HEK293 (cell line): ENCODE data around the gene DDX27.

Source experiments
- FEZF1 ChIP-seq: fragments of 450-650 bp; formaldehyde crosslinking; IDR thresholded peaks from 2 replicates; pipeline ENCODE4 v1.5.1; 2016; ENCODE audit warnings: missing biosample characterization, missing genetic modification characterization
- GLI2 ChIP-seq: fragments of 450-650 bp; formaldehyde crosslinking; IDR thresholded peaks from 2 replicates; pipeline ENCODE4; 2017; ENCODE audit warnings: missing biosample characterization, missing genetic modification characterization, low read depth, borderline replicate concordance
- PRDM1 ChIP-seq: fragments of 450-650 bp; formaldehyde crosslinking; IDR thresholded peaks from 2 replicates; pipeline ENCODE4; 2016; ENCODE audit warnings: missing biosample characterization, missing genetic modification characterization
- REPIN1 ChIP-seq: fragments of 450-650 bp; formaldehyde crosslinking; IDR thresholded peaks from 2 replicates; pipeline ENCODE4 v1.5.1; 2017; ENCODE audit warnings: missing biosample characterization, missing genetic modification characterization, low read depth
- TCF7L2 ChIP-seq: IDR thresholded peaks from 2 replicates; pipeline ENCODE4 v1.6.1; 2011; ENCODE audit warnings: low read depth, mild to moderate bottlenecking, inconsistent platforms, low read length, moderate library complexity, borderline replicate concordance
- ZNF114 ChIP-seq: fragments of 450-650 bp; formaldehyde crosslinking; IDR thresholded peaks from 2 replicates; pipeline ENCODE4 v1.5.0; 2017; ENCODE audit warnings: missing biosample characterization, missing genetic modification characterization
- ZNF501 ChIP-seq: fragments of 450-650 bp; formaldehyde crosslinking; IDR thresholded peaks from 2 replicates; pipeline ENCODE4 v1.5.1; 2016; ENCODE audit warnings: missing biosample characterization, missing genetic modification characterization
- ZNF843 ChIP-seq: fragments of 450-650 bp; formaldehyde crosslinking; IDR thresholded peaks from 2 replicates; pipeline ENCODE4 v1.5.1; 2016; ENCODE audit warnings: missing biosample characterization, missing genetic modification characterization
- TF ChIP-seq, protein P1 (sequence below): fragments of 450-650 bp; formaldehyde crosslinking; IDR thresholded peaks from 2 replicates; pipeline ENCODE4 v1.5.1; 2016; ENCODE audit warnings: missing biosample characterization, missing genetic modification characterization
- TF ChIP-seq, protein P2 (sequence below): fragments of 450-650 bp; formaldehyde crosslinking; IDR thresholded peaks from 2 replicates; pipeline ENCODE4 v1.5.1; 2016; ENCODE audit warnings: missing biosample characterization, missing genetic modification characterization
- TF ChIP-seq, protein P3 (sequence below): fragments of 450-650 bp; formaldehyde crosslinking; IDR thresholded peaks from 2 replicates; pipeline ENCODE4 v1.5.1; 2017; ENCODE audit warnings: missing biosample characterization, missing genetic modification characterization

DNA sequence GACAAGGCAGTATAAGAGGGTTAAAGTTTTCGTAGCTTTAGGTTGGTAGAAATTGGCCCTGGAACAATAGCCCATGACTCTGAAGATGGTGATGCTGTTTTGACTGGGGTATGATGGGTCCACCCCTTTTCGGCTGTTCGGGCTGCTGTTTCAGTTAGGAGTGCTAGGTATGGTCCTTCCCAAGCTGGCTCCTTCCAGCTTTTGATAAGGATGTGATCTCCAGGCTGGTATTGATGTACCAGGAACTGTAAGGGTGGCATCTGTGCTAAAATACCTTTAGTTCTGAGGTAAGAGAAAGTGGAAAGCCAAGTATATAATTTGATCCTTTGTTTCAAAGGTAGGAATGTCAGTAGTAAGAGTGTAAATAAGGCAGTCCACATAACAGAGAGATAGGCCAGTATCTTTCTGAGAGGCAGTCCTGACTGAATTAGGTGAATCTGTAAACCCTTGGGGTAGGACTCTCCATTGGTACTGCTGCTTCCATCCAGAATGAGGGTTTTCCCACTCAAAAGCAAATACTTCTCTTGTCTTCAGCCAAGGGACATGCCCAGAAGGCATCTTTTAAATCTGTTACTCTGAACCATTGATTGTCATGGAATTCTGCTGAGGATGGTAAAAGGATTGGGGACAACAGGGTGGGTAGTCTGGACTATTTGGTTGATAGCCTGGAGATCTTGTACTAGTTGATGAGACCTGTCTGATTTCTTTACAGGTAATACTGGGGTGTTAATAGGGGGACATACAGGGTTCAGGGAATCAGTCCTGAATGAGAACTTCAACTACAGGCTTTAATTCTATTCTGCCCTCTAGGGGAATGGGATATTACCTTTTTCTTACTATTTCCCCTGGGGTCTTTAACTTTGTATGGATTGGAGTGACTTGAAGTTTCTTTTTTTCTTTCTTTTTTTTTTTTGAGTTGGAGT lies 64.7 kb downstream of the DDX27 start:
- no peak for TF ChIP-seq TCF7L2
- TF ChIP-seq, protein P1, sequence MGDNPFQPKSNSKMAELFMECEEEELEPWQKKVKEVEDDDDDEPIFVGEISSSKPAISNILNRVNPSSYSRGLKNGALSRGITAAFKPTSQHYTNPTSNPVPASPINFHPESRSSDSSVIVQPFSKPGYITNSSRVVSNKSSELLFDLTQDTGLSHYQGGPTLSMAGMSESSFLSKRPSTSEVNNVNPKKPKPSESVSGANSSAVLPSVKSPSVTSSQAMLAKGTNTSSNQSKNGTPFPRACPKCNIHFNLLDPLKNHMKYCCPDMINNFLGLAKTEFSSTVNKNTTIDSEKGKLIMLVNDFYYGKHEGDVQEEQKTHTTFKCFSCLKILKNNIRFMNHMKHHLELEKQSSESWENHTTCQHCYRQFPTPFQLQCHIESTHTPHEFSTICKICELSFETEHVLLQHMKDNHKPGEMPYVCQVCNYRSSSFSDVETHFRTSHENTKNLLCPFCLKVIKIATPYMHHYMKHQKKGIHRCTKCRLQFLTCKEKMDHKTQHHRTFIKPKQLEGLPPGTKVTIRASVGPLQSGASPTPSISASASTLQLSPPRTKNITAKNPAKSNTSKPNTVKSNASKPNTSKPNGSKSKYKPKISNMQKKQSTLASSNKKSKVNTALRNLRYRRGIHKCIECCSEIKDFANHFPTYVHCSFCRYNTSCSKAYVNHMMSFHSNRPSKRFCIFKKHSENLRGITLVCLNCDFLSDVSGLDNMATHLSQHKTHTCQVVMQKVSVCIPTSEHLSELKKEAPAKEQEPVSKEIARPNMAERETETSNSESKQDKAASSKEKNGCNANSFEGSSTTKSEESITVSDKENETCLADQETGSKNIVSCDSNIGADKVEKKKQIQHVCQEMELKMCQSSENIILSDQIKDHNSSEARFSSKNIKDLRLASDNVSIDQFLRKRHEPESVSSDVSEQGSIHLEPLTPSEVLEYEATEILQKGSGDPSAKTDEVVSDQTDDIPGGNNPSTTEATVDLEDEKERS (tag by site-specific recombination), result no peak
- no peak for TF ChIP-seq ZNF843 (tag by site-specific recombination)
- no peak for TF ChIP-seq REPIN1 (tag by site-specific recombination)
- TF ChIP-seq, protein P2, sequence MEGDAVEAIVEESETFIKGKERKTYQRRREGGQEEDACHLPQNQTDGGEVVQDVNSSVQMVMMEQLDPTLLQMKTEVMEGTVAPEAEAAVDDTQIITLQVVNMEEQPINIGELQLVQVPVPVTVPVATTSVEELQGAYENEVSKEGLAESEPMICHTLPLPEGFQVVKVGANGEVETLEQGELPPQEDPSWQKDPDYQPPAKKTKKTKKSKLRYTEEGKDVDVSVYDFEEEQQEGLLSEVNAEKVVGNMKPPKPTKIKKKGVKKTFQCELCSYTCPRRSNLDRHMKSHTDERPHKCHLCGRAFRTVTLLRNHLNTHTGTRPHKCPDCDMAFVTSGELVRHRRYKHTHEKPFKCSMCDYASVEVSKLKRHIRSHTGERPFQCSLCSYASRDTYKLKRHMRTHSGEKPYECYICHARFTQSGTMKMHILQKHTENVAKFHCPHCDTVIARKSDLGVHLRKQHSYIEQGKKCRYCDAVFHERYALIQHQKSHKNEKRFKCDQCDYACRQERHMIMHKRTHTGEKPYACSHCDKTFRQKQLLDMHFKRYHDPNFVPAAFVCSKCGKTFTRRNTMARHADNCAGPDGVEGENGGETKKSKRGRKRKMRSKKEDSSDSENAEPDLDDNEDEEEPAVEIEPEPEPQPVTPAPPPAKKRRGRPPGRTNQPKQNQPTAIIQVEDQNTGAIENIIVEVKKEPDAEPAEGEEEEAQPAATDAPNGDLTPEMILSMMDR (tag by site-specific recombination), result no peak
- TF ChIP-seq ZNF501 (tag by site-specific recombination), result no peak
- TF ChIP-seq FEZF1, result peak; percentile 55; the same call in 1 of the 2 replicates
- no peak for TF ChIP-seq GLI2 (tag by site-specific recombination)
- TF ChIP-seq, protein P3, sequence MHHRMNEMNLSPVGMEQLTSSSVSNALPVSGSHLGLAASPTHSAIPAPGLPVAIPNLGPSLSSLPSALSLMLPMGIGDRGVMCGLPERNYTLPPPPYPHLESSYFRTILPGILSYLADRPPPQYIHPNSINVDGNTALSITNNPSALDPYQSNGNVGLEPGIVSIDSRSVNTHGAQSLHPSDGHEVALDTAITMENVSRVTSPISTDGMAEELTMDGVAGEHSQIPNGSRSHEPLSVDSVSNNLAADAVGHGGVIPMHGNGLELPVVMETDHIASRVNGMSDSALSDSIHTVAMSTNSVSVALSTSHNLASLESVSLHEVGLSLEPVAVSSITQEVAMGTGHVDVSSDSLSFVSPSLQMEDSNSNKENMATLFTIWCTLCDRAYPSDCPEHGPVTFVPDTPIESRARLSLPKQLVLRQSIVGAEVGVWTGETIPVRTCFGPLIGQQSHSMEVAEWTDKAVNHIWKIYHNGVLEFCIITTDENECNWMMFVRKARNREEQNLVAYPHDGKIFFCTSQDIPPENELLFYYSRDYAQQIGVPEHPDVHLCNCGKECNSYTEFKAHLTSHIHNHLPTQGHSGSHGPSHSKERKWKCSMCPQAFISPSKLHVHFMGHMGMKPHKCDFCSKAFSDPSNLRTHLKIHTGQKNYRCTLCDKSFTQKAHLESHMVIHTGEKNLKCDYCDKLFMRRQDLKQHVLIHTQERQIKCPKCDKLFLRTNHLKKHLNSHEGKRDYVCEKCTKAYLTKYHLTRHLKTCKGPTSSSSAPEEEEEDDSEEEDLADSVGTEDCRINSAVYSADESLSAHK, result no peak
- no peak for TF ChIP-seq PRDM1
- TF ChIP-seq ZNF114 (tag by site-specific recombination), result no peak
